ENCODE measurements around the gene SYT13. TPM values are rescaled to one million over a fixed set of nuclear protein-coding genes. Genes with fewer than 3 reads are reported as not detected.

Gene SYT13
- total and polyA plus RNA-seq, 8 donors: 2.5 to 30.9 (median 6.6) TPM

GRCh38 chr11:45267052-45267451 is 19.1 kb downstream of the SYT13 start:
- Histone ChIP-seq H3K4me3 (no peak overlapping the region), H3K36me3 (no peaks in the 10 kb centered on the region), H3K9me3 (no peaks in the 10 kb centered on the region), H3K4me1 (no peaks in the 10 kb centered on the region), H3K27ac (no peak overlapping the region), H3K27me3 (no peaks in the 10 kb centered on the region)
- ATAC-seq: peak in 1 of 4 donors; percentile 17
- no peak for FAIRE-seq
- no peak for DNase-seq
- WGBS, 2 donors: 53 to 62% methylated on average over 14 of the region's 14 CpGs
- intact Hi-C loops (cut with DNase I): no loop called here
- peak in 2 of 4 donors; percentile 11 to 13 for TF ChIP-seq CTCF (IDR thresholded peaks at IDR 0.05)

GRCh38 chr11:45266676-45267020 is 19.5 kb downstream of the SYT13 start:
- Histone ChIP-seq H3K36me3 (no peaks in the 10 kb centered on the region), H3K27me3 (no peaks in the 10 kb centered on the region), H3K9me3 (no peaks in the 10 kb centered on the region), H3K4me1 (no peaks in the 10 kb centered on the region), H3K27ac (no peak overlapping the region), H3K4me3 (no peak overlapping the region)
- DNase-seq (no peak), FAIRE-seq (no peak), ATAC-seq (peak in 2 of 4 donors; percentile 14 to 43)
- WGBS, 2 donors: 19 to 20% methylated on average over 1 of the region's 1 CpG
- intact Hi-C loops (cut with DNase I): no loop called here
- TF ChIP-seq CTCF (IDR thresholded peaks at IDR 0.05): no peak

- Histone ChIP-seq H3K36me3 (no peaks in the 10 kb centered on the region), H3K4me1 (no peaks in the 10 kb centered on the region), H3K4me3 (no peak overlapping the region), H3K27me3 (no peaks in the 10 kb centered on the region), H3K27ac (no peak overlapping the region), H3K9me3 (no peaks in the 10 kb centered on the region)
- intact Hi-C loops (cut with DNase I): no loop called here
- ATAC-seq: no peak
- TF ChIP-seq CTCF (IDR thresholded peaks at IDR 0.05): no peak
- DNase-seq: no peak
- no peak for FAIRE-seq
- WGBS, 2 donors: 85 to 90% methylated on average over 2 of the region's 2 CpGs
Measured at GRCh38 chr11:45265969-45266675, 20.0 kb downstream of the SYT13 start.

- FAIRE-seq (no peak), DNase-seq (no peak), ATAC-seq (peak in 2 of 4 donors; percentile 36 to 52)
- intact Hi-C loops (cut with DNase I): no loop called here
- TF ChIP-seq CTCF (IDR thresholded peaks at IDR 0.05): no peak
- Histone ChIP-seq H3K4me1 (peaks cover 0 to 3% (median 0%) of the 10 kb centered on the region in 3 donors), H3K27me3 (no peaks in the 10 kb centered on the region), H3K36me3 (no peaks in the 10 kb centered on the region), H3K27ac (no peak overlapping the region), H3K4me3 (no peak overlapping the region), H3K9me3 (no peaks in the 10 kb centered on the region)
- WGBS, 2 donors: 52 to 58% methylated on average over 11 of the region's 11 CpGs
Measured at GRCh38 chr11:45264839-45265515, 21.2 kb downstream of the SYT13 start.

- TF ChIP-seq CTCF (IDR thresholded peaks at IDR 0.05): no peak
- H3K4me1 ChIP-seq: peaks cover 0 to 7% (median 0%) of the 10 kb centered on the region in 3 donors
- H3K36me3 ChIP-seq: no peaks in the 10 kb centered on the region
- ATAC-seq: no peak
- H3K4me3 ChIP-seq: no peak overlapping the region
- WGBS, 2 donors: 83 to 87% methylated on average over 3 of the region's 3 CpGs
- H3K27ac ChIP-seq: no peak overlapping the region
- intact Hi-C loops (cut with DNase I): no loop called here
- no peaks in the 10 kb centered on the region for H3K27me3 ChIP-seq
- no peak for FAIRE-seq
- no peaks in the 10 kb centered on the region for H3K9me3 ChIP-seq
- no peak for DNase-seq
Measured at GRCh38 chr11:45263773-45264172, 22.4 kb downstream of the SYT13 start.

Measured in pancreas (tissue), 10 donors.